NCI-H2196 treated with DMSO at 0.1 percent for 48 hours (cell line): ENCODE data around the gene VAV2.
"Not testable (repeated sequence)": the region's sequence is repeated elsewhere in the genome, so short reads cannot be mapped to it uniquely, and the experiment has no call there.

Experiments
- DNase-seq: peaks from one replicate; lab custom pipeline; 2025; ENCODE audit not compliant: unreplicated experiment; lab: John Stamatoyannopoulos, UW

VAV2 gene

GRCh38 chr9:133971981-133972941, 19.9 kb downstream of the VAV2 start:
- no peak for DNase-seq

- DNase-seq, result no peak
Observed at GRCh38 chr9:133971121-133971951, 20.8 kb downstream of the VAV2 start.

GRCh38 chr9:133970581-133971058, 21.5 kb downstream of the VAV2 start:
- no peak for DNase-seq

GRCh38 chr9:133969681-133970580, 22.2 kb downstream of the VAV2 start:
- no peak for DNase-seq

GRCh38 chr9:133968966-133969617, 23.0 kb downstream of the VAV2 start:
- no peak for DNase-seq

GRCh38 chr9:133968428-133968827, 23.7 kb downstream of the VAV2 start:
- no peak for DNase-seq

- DNase-seq, result no peak
Observed at GRCh38 chr9:133967024-133967741, 24.9 kb downstream of the VAV2 start.

- DNase-seq, result no peak
Observed at GRCh38 chr9:133964463-133964862, 27.7 kb downstream of the VAV2 start.

GRCh38 chr9:133963166-133963565, 29.0 kb downstream of the VAV2 start:
- DNase-seq, result no peak

- DNase-seq, result no peak
Observed at GRCh38 chr9:133962341-133962740, 29.8 kb downstream of the VAV2 start.

- no peak for DNase-seq
Observed at GRCh38 chr9:133961226-133962165, 30.6 kb downstream of the VAV2 start.

GRCh38 chr9:133960568-133961129, 31.5 kb downstream of the VAV2 start:
- DNase-seq, result no peak

GRCh38 chr9:133959966-133960567, 32.1 kb downstream of the VAV2 start:
- no peak for DNase-seq

GRCh38 chr9:133959171-133959570, 33.0 kb downstream of the VAV2 start:
- DNase-seq, result no peak

- DNase-seq, result no peak
Observed at GRCh38 chr9:133958756-133959155, 33.4 kb downstream of the VAV2 start.

GRCh38 chr9:133957772-133958171, 34.4 kb downstream of the VAV2 start:
- not testable (repeated sequence) for DNase-seq

GRCh38 chr9:133957328-133957727, 34.8 kb downstream of the VAV2 start:
- DNase-seq, result no peak
